ENCODE measurements around the gene CCDC197.

- TF ChIP-seq, protein P1, sequence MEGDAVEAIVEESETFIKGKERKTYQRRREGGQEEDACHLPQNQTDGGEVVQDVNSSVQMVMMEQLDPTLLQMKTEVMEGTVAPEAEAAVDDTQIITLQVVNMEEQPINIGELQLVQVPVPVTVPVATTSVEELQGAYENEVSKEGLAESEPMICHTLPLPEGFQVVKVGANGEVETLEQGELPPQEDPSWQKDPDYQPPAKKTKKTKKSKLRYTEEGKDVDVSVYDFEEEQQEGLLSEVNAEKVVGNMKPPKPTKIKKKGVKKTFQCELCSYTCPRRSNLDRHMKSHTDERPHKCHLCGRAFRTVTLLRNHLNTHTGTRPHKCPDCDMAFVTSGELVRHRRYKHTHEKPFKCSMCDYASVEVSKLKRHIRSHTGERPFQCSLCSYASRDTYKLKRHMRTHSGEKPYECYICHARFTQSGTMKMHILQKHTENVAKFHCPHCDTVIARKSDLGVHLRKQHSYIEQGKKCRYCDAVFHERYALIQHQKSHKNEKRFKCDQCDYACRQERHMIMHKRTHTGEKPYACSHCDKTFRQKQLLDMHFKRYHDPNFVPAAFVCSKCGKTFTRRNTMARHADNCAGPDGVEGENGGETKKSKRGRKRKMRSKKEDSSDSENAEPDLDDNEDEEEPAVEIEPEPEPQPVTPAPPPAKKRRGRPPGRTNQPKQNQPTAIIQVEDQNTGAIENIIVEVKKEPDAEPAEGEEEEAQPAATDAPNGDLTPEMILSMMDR (conservative IDR thresholded peaks at IDR 0.05): no peak
- no peak for TF ChIP-seq EZH2 (IDR thresholded peaks at IDR 0.05; ENCODE audit: low read depth)
Measured at GRCh38 chr14:94040796-94041195, 43.7 kb downstream of the CCDC197 start.
